ENCODE measurements around the gene SERPINB1. TPM values are rescaled to one million over a fixed set of nuclear protein-coding genes. Genes with fewer than 3 reads are reported as not detected.

SERPINB1 gene
- total and polyA plus RNA-seq, 10 of the 15 experiments (the other 5 are each of a cell fraction or from before 2014, with no cell fraction given): 0.45 to 2.4 (median 0.83) TPM

- no peak for TF ChIP-seq CUX1 (IDR thresholded peaks at IDR 0.05; ENCODE audit: insufficient replicate concordance, low read depth, low read length)
- TF ChIP-seq ETV6 (conservative IDR thresholded peaks at IDR 0.05 in 1 of 2, IDR thresholded peaks at IDR 0.05 in 1 of 2; ENCODE audit: borderline replicate concordance in 1 of 2, low read depth in 1 of 2): no peak
- TF ChIP-seq POLR2AphosphoS5 (IDR thresholded peaks at IDR 0.05; ENCODE audit: low read length): no peak
- no peak for TF ChIP-seq NR2F1 (conservative IDR thresholded peaks at IDR 0.05)
- no peak for TF ChIP-seq CREB1 (IDR thresholded peaks at IDR 0.05; ENCODE audit: low read depth)
- 0 out of 4 replicates have a peak, but pooled peaks have one; percentile 24 to 53 for TF ChIP-seq SRF (IDR thresholded peaks at IDR 0.05; ENCODE audit: low read depth in 2 of 2, low read length in 2 of 2)
- no peak for TF ChIP-seq CHD1 (IDR thresholded peaks at IDR 0.05; ENCODE audit: low read depth, low read length)
- TF ChIP-seq MTA2 (IDR thresholded peaks at IDR 0.05; ENCODE audit: low read depth): no peak
- TF ChIP-seq POU2F2 (IDR thresholded peaks at IDR 0.05; ENCODE audit: borderline replicate concordance, low read depth, low read length): peak; percentile 69; the same call in 2 of the 3 replicates
Observed at GRCh38 chr6:2848851-2849250, 7.2 kb upstream of the SERPINB1 start (continued).
